CMK (cell line): ENCODE results near the gene ZNF148.
"Not testable (repeated sequence)": the region's sequence is repeated elsewhere in the genome, so short reads cannot be mapped to it uniquely, and the experiment has no call there.

Source experiments
- DNase-seq: peaks from one replicate; pipeline ENCODE4 v3.0.0-alpha.2; 2010; ENCODE audit warnings: low read depth

The ZNF148 gene

GRCh38 chr3:125374996-125375941 lies at the start of gene ZNF148:
ZNF148 (minus strand) TSS chr3:125375325; CDS start chr3:125313640, 61,685 bp downstream.
- peak; percentile 79 for DNase-seq

- DNase-seq = no peak
Measured at GRCh38 chr3:125418306-125418705, 43.2 kb upstream of the ZNF148 start.

- DNase-seq = no peak
Measured at GRCh38 chr3:125416235-125416634, 41.1 kb upstream of the ZNF148 start.

- DNase-seq = no peak
Measured at GRCh38 chr3:125414669-125415068, 39.5 kb upstream of the ZNF148 start.

GRCh38 chr3:125410922-125411321 lies 35.8 kb upstream of the ZNF148 start:
- no peak for DNase-seq

GRCh38 chr3:125406070-125406469 lies 30.9 kb upstream of the ZNF148 start:
- DNase-seq = no peak

GRCh38 chr3:125405515-125405914 lies 30.4 kb upstream of the ZNF148 start:
- DNase-seq = not testable (repeated sequence)

- no peak for DNase-seq
Measured at GRCh38 chr3:125403789-125404188, 28.7 kb upstream of the ZNF148 start.

- no peak for DNase-seq
Measured at GRCh38 chr3:125402639-125403038, 27.5 kb upstream of the ZNF148 start.

GRCh38 chr3:125401402-125401801 lies 26.3 kb upstream of the ZNF148 start:
- no peak for DNase-seq

GRCh38 chr3:125398952-125399351 lies 23.8 kb upstream of the ZNF148 start:
- DNase-seq = no peak

- DNase-seq = no peak
Measured at GRCh38 chr3:125395091-125395490, 20.0 kb upstream of the ZNF148 start.

GRCh38 chr3:125394406-125394805 lies 19.3 kb upstream of the ZNF148 start:
- no peak for DNase-seq

- DNase-seq = no peak
Measured at GRCh38 chr3:125389282-125389681, 14.2 kb upstream of the ZNF148 start.

- not testable (repeated sequence) for DNase-seq
Measured at GRCh38 chr3:125388369-125388768, 13.2 kb upstream of the ZNF148 start.

GRCh38 chr3:125386811-125387210 lies 11.7 kb upstream of the ZNF148 start:
- no peak for DNase-seq

- DNase-seq = no peak
Measured at GRCh38 chr3:125383744-125384143, 8.6 kb upstream of the ZNF148 start.

- no peak for DNase-seq
Measured at GRCh38 chr3:125382298-125382697, 7.2 kb upstream of the ZNF148 start.

- DNase-seq = no peak
Measured at GRCh38 chr3:125381743-125382142, 6.6 kb upstream of the ZNF148 start.

GRCh38 chr3:125381314-125381713 lies 6.2 kb upstream of the ZNF148 start:
- DNase-seq = no peak

GRCh38 chr3:125379483-125379882 lies 4.4 kb upstream of the ZNF148 start:
- no peak for DNase-seq

GRCh38 chr3:125378762-125379161 lies 3.6 kb upstream of the ZNF148 start:
- no peak for DNase-seq

GRCh38 chr3:125375950-125376679 lies 990 bp upstream of the ZNF148 start:
- no peak for DNase-seq
